CD4-positive, alpha-beta memory T cell (primary cell): ENCODE measurements around the gene GPX4. TPM values are rescaled to one million over a fixed set of nuclear protein-coding genes. Genes with fewer than 3 reads are reported as not detected.

Source experiments
- CTCF ChIA-PET: fragments of 350-600 bp; sonication (Branson Sonifier 250); formaldehyde crosslinking; loops from one replicate; lab custom pipeline; 2021; ENCODE audit warnings: inconsistent platforms; ENCODE audit not compliant: partially characterized antibody; lab: Charles Lee
- POLR2A ChIA-PET: fragments of 350-600 bp; sonication (Branson Sonifier 250); formaldehyde crosslinking; loops from one replicate; lab custom pipeline; 2021; ENCODE audit not compliant: partially characterized antibody; lab: Charles Lee
- DNase-seq, 5 donors: peaks; one replicate each; pipeline versions ENCODE4 v3.0.0 to v3.0.0-alpha.2; 2020 to 2022; ENCODE audit warnings: mixed read lengths in 1 of 5
- H3K27ac ChIP-seq: one replicate; pipeline ENCODE4 v1.7.0; 2013; ENCODE audit warnings: low read depth, low read length
- H3K27me3 ChIP-seq: 2 replicates; pipeline ENCODE4 v1.7.0; 2013; ENCODE audit warnings: mild to moderate bottlenecking, low read length, moderate library complexity; ENCODE audit not compliant: insufficient read depth
- H3K36me3 ChIP-seq: 2 replicates; pipeline ENCODE4 v1.7.0; 2013; ENCODE audit warnings: mild to moderate bottlenecking, low read length, moderate library complexity; ENCODE audit not compliant: insufficient read depth
- H3K4me1 ChIP-seq: 2 replicates; pipeline ENCODE4 v1.7.0; 2013; ENCODE audit warnings: mild to moderate bottlenecking, low read length, moderate library complexity; ENCODE audit not compliant: insufficient read depth
- H3K4me3 ChIP-seq, 2 donors: one replicate each; pipeline ENCODE4 v1.7.0; 2013; ENCODE audit warnings: low read length in 2 of 2, mild to moderate bottlenecking in 1 of 2
- H3K9me3 ChIP-seq, 2 donors: one replicate each; pipeline ENCODE4 v1.7.0; 2013; ENCODE audit warnings: low read length in 2 of 2, control low read depth in 1 of 2; ENCODE audit not compliant: control insufficient read depth in 1 of 2
- H3K27ac Mint-ChIP-seq, 7 donors: one replicate each; pipeline ENCODE4 v1.8.0; 2020 to 2021; ENCODE audit warnings: mixed read lengths in 7 of 7, mild to moderate bottlenecking in 6 of 7, inconsistent platforms in 3 of 7, moderate library complexity in 3 of 7
- H3K27me3 Mint-ChIP-seq, 2 donors: one replicate each; pipeline ENCODE4 v1.8.0; 2020 to 2021; ENCODE audit warnings: mixed read lengths in 2 of 2
- H3K36me3 Mint-ChIP-seq, 2 donors: one replicate each; pipeline ENCODE4 v1.8.0; 2020 to 2021; ENCODE audit warnings: mixed read lengths in 2 of 2, inconsistent platforms in 1 of 2, mild to moderate bottlenecking in 1 of 2
- H3K4me1 Mint-ChIP-seq, 4 donors: one replicate each; pipeline ENCODE4 v1.8.0; 2020 to 2021; ENCODE audit warnings: mixed read lengths in 4 of 4, mild to moderate bottlenecking in 1 of 4
- H3K4me3 Mint-ChIP-seq, 8 donors: one replicate each; pipeline ENCODE4 v1.8.0; 2020 to 2021; ENCODE audit warnings: mixed read lengths in 8 of 8, mild to moderate bottlenecking in 7 of 8, moderate library complexity in 6 of 8, inconsistent platforms in 3 of 8
- H3K9me3 Mint-ChIP-seq, 8 donors: one replicate each; pipeline ENCODE4 v1.8.0; 2020 to 2021; ENCODE audit warnings: mixed read lengths in 8 of 8, mild to moderate bottlenecking in 5 of 8, inconsistent platforms in 3 of 8, moderate library complexity in 1 of 8
- intact Hi-C: fragments of 100-400 bp; cut with micrococcal nuclease; formaldehyde crosslinking; loops from one replicate; pipeline ENCODE4 v1.15.1; 2023
- polyA plus RNA-seq, 2 donors: library from polyadenylated mRNA; unstranded; fragments of 300-500 nt; fragmentation: Illumina TruSeq; gene quantifications; one replicate each; pipeline ENCODE4 v1.2.3, GENCODE V29; 2021
- total RNA-seq, 2 experiments: library from RNA; stranded (reverse); gene quantifications; one replicate each; pipeline ENCODE4 v1.2.3, GENCODE V29; 2021

The GPX4 gene
- total and polyA plus RNA-seq, 4 experiments from 2014 or later = 210 to 406 (median 310) TPM

DNA sequence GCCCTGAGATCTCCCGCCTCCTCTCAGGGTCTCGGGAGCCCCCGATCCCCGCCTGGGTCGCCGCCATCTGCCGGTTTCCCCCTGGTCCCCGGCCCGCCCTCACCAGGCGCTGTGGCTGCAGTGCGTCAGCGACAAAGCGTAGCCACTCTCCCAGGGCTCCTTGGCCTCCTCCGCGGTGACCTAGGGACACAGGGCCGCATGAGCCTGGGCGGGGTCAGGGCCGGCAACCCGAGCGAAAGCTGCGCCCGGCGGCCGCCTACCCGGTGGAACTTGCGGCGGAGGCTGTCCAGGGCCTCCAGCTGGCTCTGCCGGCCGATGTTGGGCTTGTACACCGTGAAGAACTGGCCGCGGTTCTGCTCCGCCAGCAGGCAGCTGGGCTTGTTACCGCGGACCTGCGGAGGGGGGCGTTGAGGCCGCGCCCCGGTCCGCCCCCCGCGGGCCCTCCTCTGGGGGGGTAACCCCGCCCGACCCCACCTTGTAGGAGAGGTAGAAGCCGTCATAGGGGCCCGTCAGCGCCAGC lies 5.3 kb downstream of the GPX4 start:
- Mint-ChIP-seq H3K27ac (peak overlapping the region in 1 of 7 donors; percentile 32), H3K4me3 (no peak overlapping the region), H3K4me1 (peaks cover 0 to 8% (median 4%) of the 10 kb centered on the region in 4 donors), H3K9me3 (peaks cover 0 to 6% (median 0%) of the 10 kb centered on the region in 8 donors), H3K36me3 (peaks cover 0 to 20% of the 10 kb centered on the region in 2 donors), H3K27me3 (no peaks in the 10 kb centered on the region)
- CTCF ChIA-PET = no interaction called here
- POLR2A ChIA-PET = interaction anchor here (1.0 to 47.8 kb wide), 2 partner anchors 14 to 46 kb away, joined by 3 to 3893 read pairs; partner anchors contain the start of genes ABCA7, ARHGAP45 and POLR2E
- Histone ChIP-seq H3K9me3 (no peaks in the 10 kb centered on the region), H3K27me3 (no peaks in the 10 kb centered on the region), H3K27ac (no peak overlapping the region), H3K4me3 (no peak overlapping the region), H3K4me1 (peaks cover 12% of the 10 kb centered on the region), H3K36me3 (peaks cover 20% of the 10 kb centered on the region)
- peak in 1 of 5 donors; percentile 38 for DNase-seq
- intact Hi-C loops = no loop called here

DNA sequence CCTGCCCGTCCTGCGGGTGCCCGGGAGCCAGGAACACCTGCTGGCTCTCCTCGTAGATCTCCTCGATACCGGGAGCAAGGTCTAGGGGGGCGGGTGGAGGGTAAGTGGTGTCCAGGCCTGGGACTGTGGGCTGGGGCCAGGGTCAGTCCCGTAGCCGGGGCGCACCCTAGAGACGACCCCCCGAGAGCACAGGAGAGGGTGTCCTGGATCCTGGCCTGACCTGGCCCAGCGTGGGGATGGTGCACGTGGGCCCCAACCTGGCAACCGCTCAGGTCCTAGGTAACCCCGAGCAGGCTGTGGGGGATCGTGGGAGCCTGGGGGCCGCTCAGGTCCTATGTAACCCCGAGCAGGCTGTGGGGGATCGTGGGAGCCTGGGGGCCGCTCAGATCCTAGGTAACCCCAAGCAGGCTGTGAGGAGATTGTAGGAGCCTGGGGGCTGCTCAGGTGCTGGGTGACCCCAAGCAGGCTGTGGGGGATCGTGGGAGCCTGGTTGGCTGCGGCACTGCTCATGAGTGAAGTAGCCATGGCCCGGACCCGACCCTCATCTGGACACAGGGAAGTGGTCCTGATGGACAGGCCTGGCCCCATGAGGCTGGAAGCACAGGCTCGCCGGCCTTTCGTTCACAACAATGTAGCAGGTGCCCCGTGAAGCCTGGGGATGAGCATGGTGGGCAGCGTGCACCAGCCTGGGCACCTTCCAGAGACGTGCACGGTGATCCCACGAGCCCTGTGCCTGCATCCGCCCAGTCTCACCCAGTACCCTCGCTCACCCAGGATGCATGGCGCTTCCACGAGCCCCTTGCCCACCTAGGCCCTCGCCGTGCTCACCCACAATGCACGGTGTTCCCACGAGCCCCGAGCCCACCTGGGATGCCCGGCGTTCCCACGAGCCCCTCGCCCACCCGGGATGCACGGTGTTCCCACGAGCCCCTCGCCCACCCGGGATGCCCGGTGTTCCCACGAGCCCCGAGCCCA lies 6.2 kb downstream of the GPX4 start:
- no peak for DNase-seq
- H3K36me3 Mint-ChIP-seq = peaks cover 0 to 24% of the 10 kb centered on the region in 2 donors
- intact Hi-C loops = loop anchor here (5.0 kb wide), 1 partner anchor 82 kb away; no protein-coding TSS in a partner anchor
- peaks cover 0 to 8% (median 4%) of the 10 kb centered on the region in 4 donors for H3K4me1 Mint-ChIP-seq
- H3K27ac Mint-ChIP-seq = peak overlapping the region in 1 of 7 donors; percentile 32
- Histone ChIP-seq H3K27me3 (no peaks in the 10 kb centered on the region), H3K4me3 (no peak overlapping the region), H3K36me3 (peaks cover 22% of the 10 kb centered on the region), H3K4me1 (peaks cover 11% of the 10 kb centered on the region), H3K27ac (no peak overlapping the region), H3K9me3 (no peaks in the 10 kb centered on the region)
- POLR2A ChIA-PET = interaction anchor here (47.8 kb wide), 1 partner anchor 47 kb away, joined by 3893 read pairs; the partner anchor contains the start of genes ABCA7 and ARHGAP45
- CTCF ChIA-PET = no interaction called here
- peak overlapping the region in 1 of 8 donors; percentile 52 for H3K4me3 Mint-ChIP-seq
- H3K27me3 Mint-ChIP-seq = no peaks in the 10 kb centered on the region
- peaks cover 0 to 5% (median 0%) of the 10 kb centered on the region in 8 donors for H3K9me3 Mint-ChIP-seq

DNA sequence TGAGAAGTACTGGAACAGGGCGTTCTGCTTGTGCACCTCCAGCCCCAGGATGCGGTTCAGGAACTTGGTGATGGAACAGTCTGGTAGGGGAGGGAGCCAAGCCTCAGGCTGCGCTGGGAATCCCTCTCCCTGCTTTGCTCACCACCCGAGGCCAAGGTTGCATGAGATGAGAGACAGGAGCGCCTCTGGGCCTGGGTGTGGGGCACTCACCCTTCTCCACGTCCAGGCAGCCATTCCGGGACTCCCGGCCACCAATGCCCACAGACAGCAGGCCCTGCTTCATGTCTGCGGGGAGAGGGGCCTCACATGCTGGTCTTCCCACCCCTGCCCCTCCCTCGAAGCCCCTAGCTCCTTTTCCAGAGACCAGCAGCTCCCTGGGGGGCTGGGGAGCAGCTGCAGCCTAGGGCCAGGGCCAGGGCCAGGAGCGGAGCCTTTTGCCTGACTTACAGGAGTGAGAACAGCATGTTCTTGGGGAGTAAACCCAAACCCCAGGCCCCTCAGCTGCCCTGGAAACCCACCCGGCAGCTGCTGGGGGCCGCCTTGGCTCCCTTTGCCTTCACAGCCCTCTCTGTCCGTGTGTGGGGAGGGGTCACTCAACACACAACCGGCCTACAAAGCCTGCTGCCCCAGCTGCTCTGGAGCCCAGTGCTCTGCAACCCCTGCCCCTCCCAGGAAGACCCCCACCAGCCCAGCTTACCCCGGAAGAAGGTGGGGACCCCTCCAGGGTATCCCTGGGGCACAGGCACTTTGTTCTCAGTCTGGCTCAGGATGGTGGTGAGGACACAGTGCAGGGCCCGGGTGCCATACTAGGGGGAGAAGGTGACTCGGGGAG lies 7.2 kb downstream of the GPX4 start:
- Histone ChIP-seq H3K4me3 (no peak overlapping the region), H3K4me1 (peaks cover 6% of the 10 kb centered on the region), H3K27me3 (no peaks in the 10 kb centered on the region), H3K27ac (no peak overlapping the region), H3K36me3 (peaks cover 26% of the 10 kb centered on the region), H3K9me3 (no peaks in the 10 kb centered on the region)
- H3K27ac Mint-ChIP-seq = peak overlapping the region in 1 of 7 donors; percentile 32
- intact Hi-C loops = loop anchor here (5.0 kb wide), 1 partner anchor 81 kb away; no protein-coding TSS in a partner anchor
- ChIA-PET CTCF (interaction anchor here (0.7 to 2.8 kb wide), 3 partner anchors 23 to 84 kb away, joined by 3 to 45 read pairs (median 3); no protein-coding TSS in a partner anchor), POLR2A (interaction anchor here (0.5 to 1.6 kb wide), 6 partner anchors 17 to 35 kb away, joined by 3 to 6 read pairs (median 3); no protein-coding TSS in a partner anchor)
- H3K27me3 Mint-ChIP-seq = no peaks in the 10 kb centered on the region
- H3K36me3 Mint-ChIP-seq = peaks cover 0 to 23% of the 10 kb centered on the region in 2 donors
- peaks cover 0 to 5% (median 2%) of the 10 kb centered on the region in 4 donors for H3K4me1 Mint-ChIP-seq
- H3K9me3 Mint-ChIP-seq = peaks cover 0 to under 1% (median 0%) of the 10 kb centered on the region in 8 donors
- peak in 1 of 5 donors; percentile 33 for DNase-seq
- no peak overlapping the region for H3K4me3 Mint-ChIP-seq

DNA sequence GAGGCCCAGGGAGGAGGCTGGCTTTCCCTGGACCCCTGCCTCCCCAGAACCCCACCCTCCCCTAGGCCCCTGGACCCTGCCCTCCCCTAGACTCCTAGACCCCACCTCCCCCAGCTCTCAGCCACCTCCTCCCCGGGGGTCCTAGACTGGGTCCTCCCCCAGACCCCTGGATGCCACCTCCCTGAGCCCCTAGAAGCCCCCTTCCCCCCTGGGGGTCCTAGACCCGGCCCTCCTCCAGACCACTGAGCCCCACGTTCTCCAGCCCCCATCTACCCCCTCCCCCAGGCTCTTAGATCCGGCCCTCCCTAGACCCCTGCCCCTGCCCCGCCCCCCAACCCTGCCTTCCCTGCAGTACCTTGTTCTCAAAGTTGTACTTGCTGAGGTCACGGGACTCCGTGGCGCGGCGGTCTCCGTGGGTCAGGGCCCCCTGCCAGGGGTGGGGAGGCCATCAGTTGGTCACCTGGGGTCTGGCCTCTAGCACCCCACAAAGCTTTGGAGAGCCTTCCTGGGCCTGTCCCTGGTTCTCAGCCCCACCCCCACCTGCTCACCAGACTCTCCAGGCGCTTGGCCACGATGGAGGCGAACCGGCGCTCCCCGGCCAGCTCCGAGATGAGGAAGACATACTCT lies 8.0 kb downstream of the GPX4 start:
- Mint-ChIP-seq H3K27me3 (no peaks in the 10 kb centered on the region), H3K4me3 (no peak overlapping the region), H3K9me3 (no peaks in the 10 kb centered on the region), H3K27ac (no peak overlapping the region), H3K4me1 (peaks cover 0 to 3% (median under 1%) of the 10 kb centered on the region in 4 donors), H3K36me3 (peaks cover 0 to 20% of the 10 kb centered on the region in 2 donors)
- H3K4me1 ChIP-seq = peaks cover 6% of the 10 kb centered on the region
- POLR2A ChIA-PET = interaction anchor here (0.5 to 1.6 kb wide), 8 partner anchors 18 to 80 kb away, joined by 3 to 6 read pairs (median 3); no protein-coding TSS in a partner anchor
- no peak for DNase-seq
- no peak overlapping the region for H3K4me3 ChIP-seq
- CTCF ChIA-PET = interaction anchor here (0.9 to 2.8 kb wide), 3 partner anchors 18 to 82 kb away, joined by 3 to 45 read pairs (median 5); no protein-coding TSS in a partner anchor
- intact Hi-C loops = loop anchor here (5.0 kb wide), 1 partner anchor 81 kb away; no protein-coding TSS in a partner anchor
- no peaks in the 10 kb centered on the region for H3K27me3 ChIP-seq
- H3K36me3 ChIP-seq = peaks cover 32% of the 10 kb centered on the region
- H3K27ac ChIP-seq = no peak overlapping the region
- no peaks in the 10 kb centered on the region for H3K9me3 ChIP-seq

DNA sequence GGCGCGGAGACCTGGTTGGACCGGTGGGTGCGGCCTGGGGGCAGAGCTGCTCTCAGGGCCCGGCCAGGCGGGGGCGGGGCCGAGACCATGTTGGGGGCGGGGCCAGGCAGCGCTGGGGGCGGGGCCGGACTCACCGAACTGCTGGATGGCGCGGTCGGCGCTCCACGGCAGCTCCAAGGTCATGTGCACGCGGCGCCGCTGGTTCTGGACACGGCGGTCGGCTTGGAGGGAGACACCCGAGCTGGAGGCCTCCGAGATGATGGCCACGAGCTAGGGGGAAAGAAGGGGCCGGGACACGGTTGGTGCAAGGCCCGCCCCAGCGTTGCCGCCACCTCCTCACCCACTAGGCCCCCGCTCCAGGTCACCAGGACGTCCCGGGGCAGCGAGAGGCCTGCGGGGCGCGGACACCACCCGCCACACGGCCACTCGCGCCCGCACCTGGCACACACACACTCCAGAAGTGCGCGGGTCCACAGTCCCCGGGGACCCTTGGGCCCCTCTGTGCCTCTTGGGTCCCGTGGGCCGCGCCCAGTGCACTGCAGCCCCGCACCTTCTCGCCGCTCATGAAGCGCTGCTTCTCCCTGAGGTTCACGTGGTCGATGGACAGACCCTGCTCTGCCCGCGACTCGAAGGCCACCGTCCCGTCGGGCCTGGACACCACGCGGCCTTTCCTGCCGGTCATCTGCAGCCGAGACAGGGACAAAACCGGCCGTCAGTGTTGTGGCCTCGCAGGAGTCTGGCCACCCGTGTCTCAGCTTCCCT lies 8.7 kb downstream of the GPX4 start:
- Histone ChIP-seq H3K4me3 (no peak overlapping the region), H3K27me3 (no peaks in the 10 kb centered on the region), H3K9me3 (no peaks in the 10 kb centered on the region), H3K36me3 (peaks cover 33% of the 10 kb centered on the region), H3K27ac (peak overlapping the region; percentile 35), H3K4me1 (peaks cover 6% of the 10 kb centered on the region)
- ChIA-PET POLR2A (interaction anchor here (0.6 to 2.9 kb wide), 16 partner anchors 17 to 157 kb away, joined by 3 to 26 read pairs (median 6); partner anchors contain the start of genes ARHGAP45, CIRBP, POLR2E and SBNO2), CTCF (interaction anchor here (0.9 to 2.8 kb wide), 8 partner anchors 18 to 132 kb away, joined by 3 to 45 read pairs (median 4); no protein-coding TSS in a partner anchor)
- H3K27me3 Mint-ChIP-seq = no peaks in the 10 kb centered on the region
- H3K36me3 Mint-ChIP-seq = peaks cover 0 to 16% of the 10 kb centered on the region in 2 donors
- H3K27ac Mint-ChIP-seq = peak overlapping the region in 1 of 7 donors; percentile 65
- H3K4me3 Mint-ChIP-seq = no peak overlapping the region
- no peaks in the 10 kb centered on the region for H3K4me1 Mint-ChIP-seq
- H3K9me3 Mint-ChIP-seq = no peaks in the 10 kb centered on the region
- peak in 1 of 5 donors; percentile 37 for DNase-seq
- intact Hi-C loops = loop anchor here (1.0 to 5.0 kb wide), 2 partner anchors 20 to 80 kb away; no protein-coding TSS in a partner anchor
